Activated CD4-positive, CD25-positive, alpha-beta regulatory T cell treated with anti-CD3 and anti-CD28 coated beads, Interleukin-2, amount 50 U/mL, for 16 hours (primary cell): ENCODE data around the gene SERTM2.
"Not testable (repeated sequence)": the region's sequence is repeated elsewhere in the genome, so short reads cannot be mapped to it uniquely, and the experiment has no call there.

Experiments
- DNase-seq: peaks from one replicate; pipeline ENCODE4 v3.0.0-alpha.2; 2020; ENCODE audit warnings: low read depth, low spot score

The SERTM2 gene

DNA sequence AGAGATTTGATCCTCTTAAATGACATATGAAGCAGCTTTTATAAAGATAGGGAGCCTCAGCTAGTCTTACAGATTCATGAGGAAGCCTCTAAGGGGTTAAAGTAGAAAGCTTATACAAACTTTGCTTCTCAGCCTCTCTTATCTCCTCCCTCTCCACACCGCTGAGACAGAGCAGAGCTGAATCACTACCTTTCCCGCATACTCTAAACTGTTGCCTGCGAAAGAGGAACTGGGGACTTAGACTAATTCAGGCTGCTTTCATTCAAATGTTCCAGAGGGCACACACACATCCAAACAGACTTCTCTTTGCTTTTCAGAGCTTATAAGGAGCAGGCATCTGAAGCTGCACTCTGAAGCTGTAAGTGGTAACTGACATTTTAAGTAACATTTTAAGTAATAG, at the start of gene SERTM2:
SERTM2 (plus strand) TSS at position 169 of the 400 bp plus-strand sequence. CDS start 7,213 bp downstream, outside the sequence.
- no peak for DNase-seq

- no peak for DNase-seq
Observed at GRCh38 chrX:111465669-111466068, 45.8 kb upstream of the SERTM2 start.

DNA sequence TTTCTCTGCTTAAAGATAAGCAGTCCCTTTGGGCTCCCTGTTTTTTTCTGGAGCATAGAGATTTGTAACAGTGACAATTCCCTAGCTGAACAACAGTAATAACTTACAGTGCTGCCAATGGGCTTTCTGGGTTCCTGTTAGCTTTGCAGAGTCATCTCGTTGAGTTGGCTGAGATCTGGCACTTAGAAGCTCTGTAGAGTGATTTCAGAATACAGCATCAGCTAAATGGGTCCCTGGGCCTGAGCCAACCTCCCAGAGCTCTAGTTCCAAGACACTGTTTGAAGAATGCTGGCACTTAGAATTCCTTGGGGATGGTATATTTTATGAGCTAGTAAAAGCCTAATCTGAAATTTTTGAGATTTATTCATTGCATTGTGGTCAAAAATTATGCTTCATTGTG, 43.5 kb upstream of the SERTM2 start:
- no peak for DNase-seq

GRCh38 chrX:111470681-111471403, 40.6 kb upstream of the SERTM2 start:
- no peak for DNase-seq

- DNase-seq, result no peak
Observed at GRCh38 chrX:111481896-111482295, 29.5 kb upstream of the SERTM2 start.

DNA sequence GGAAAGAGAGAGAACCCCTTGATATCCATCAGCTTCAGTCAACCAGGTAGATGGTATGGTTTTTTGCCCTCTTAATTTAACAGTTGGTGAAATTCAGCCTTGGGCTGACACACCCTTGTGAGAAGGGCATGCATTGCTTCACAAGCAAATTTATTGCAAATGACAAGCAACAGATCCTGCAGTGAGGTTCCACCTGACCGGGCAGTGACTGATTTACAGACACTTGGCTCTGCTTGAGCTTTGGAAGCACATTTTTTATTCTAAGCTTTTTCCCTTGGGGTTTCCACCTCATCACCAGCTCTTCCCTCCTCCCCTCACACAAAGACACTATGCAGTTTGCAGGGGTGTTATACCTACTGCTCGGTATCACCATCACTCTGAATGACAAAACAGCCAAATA, 28.3 kb upstream of the SERTM2 start:
- no peak for DNase-seq

GRCh38 chrX:111483881-111484280, 27.6 kb upstream of the SERTM2 start:
- DNase-seq, result no peak

DNA sequence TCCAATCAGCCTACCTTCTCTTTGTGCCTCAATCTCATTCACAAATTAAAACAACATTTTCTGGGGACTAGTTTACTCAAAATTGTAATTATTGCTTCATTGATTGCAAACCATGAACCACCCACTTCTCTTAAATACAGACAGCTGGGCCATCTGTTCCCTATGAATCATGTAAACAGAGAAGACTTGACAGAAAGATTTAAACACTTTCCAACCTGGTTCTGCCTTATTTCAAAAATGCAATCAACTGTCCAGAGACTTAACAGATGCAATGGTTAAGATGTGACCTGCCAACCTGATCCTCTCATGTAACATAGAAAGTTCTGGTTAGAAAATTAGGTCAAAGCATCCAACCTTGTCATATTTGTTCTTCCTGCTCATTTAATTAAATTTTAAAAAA, 20.8 kb upstream of the SERTM2 start:
- DNase-seq, result no peak

GRCh38 chrX:111492085-111492484, 19.4 kb upstream of the SERTM2 start:
- DNase-seq, result no peak

- DNase-seq, result no peak
Observed at GRCh38 chrX:111498538-111499103, 12.8 kb upstream of the SERTM2 start.

DNA sequence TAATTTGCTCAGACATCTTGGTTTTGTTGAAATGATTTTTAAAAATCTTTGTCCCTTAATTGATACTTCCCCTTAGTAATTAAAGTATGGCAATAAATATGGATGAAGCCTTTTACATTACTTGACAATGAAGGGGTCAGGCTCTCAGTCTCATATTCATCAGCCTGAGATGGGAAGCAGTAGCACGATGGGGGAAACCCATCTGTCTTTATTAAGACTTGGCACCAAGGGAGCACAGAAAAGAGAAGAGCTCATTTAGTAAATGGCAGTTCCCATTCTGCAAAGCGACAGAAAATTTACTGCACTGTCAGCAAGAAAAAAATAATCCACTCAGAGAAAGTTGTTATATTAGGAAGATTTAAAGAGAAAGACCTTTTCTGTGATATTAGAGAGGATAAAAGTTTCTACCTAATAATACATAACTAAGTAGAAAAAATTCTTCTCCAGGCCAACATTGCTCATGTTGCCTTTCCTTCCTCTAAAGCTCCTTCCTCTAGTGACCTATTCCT, 7.9 kb upstream of the SERTM2 start:
- DNase-seq, result no peak

DNA sequence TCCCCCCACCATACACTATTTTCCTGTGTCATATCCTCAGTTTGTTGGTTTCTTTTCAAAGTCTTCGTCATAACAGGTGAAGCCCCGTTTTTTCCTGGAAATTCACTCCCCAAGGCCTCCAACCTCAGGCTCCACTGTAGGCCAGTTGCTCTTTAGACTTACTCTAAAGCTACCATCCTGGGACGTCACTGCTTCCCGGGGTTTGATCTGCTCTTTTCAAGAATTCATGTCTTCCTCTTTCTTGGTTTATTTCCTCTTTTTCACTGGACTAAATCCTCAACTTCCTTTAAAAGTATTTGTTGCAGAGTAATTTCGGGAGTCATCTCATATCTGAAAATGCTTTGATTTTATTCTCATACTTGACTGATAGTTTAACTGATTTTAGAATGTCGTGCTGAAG, 6.5 kb upstream of the SERTM2 start:
- no peak for DNase-seq

DNA sequence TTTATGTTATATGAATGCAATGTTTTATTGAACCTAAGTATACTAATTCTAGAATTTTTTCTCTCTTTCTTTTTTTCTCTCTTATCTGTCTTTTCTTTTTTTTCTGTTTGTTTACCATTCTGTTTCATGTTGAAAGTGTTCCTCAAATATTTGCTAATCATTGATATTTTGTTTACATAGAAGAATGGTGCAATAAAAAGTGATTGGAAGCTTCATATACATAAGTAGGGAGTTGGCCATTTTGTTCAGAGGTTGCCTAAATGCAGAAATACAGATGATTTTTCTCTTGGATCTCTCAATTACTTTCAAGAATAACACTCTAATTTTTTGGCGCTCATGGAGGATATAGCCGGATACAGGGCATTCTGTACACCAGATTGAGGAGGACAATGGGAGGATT, 5.7 kb upstream of the SERTM2 start:
- no peak for DNase-seq

DNA sequence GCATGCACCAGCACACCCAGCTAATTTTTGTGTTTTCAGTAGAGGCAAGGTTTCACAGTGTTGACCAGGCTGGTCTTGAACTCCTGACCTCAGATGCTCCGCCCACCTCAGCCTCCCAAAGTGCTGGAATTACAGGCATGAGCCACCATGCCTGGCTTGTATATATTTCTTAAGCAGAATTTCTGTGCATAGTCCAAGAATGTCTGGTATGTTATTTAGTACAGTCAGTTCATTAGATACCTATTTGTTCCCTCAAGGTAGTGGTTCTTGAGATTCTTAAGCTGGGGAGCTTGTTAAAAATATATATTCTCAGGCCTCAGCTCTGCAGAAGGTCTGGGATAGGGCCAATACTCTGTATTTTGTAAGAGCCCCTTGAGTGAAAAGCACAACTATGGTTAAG, 4.6 kb upstream of the SERTM2 start:
- DNase-seq, result no peak

DNA sequence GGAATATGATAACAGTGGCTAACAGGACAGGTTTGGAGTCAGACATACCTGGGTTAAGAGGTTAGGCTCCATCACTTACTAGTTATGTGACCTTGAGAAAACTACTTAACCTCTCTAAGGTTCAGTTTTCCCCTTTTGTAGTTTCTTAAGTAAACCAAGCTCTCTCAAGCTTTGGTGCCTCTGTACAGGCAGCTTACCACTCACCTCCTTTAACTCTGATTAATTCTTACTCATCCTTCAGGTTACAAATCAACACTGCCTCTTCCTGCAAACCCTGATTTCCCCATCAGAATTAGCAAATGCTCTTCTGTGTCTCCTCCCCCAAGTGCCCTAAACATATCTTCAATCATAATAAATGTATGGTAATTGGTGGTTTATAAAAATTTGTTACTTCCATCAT, 3.5 kb upstream of the SERTM2 start:
- no peak for DNase-seq

GRCh38 chrX:111515298-111515697, 3.9 kb downstream of the SERTM2 start:
- DNase-seq, result no peak

DNA sequence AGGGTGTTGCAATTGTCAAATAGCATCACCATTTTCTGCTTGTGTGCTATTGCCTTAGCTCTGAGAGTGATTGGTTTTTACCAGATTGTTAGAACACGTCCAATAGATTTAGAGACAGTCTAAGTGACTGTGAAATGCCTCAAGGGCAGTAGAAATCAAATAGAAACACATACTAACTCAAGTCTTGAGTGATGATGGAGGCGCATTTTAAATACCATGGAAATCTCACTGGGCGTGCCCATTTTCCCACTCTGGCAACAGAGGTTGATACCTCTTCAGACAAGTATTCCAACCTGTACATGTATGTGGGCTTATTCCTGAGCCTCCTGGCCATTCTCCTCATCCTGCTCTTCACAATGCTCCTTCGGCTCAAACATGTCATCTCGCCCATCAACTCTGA, 7.2 kb downstream of the SERTM2 start:
- DNase-seq, result no peak

- no peak for DNase-seq
Observed at GRCh38 chrX:111519215-111519614, 7.8 kb downstream of the SERTM2 start.

- DNase-seq, result no peak
Observed at GRCh38 chrX:111520506-111520905, 9.1 kb downstream of the SERTM2 start.

GRCh38 chrX:111521169-111521568, 9.7 kb downstream of the SERTM2 start:
- no peak for DNase-seq

- DNase-seq, result no peak
Observed at GRCh38 chrX:111543212-111543741, 31.8 kb downstream of the SERTM2 start.

DNA sequence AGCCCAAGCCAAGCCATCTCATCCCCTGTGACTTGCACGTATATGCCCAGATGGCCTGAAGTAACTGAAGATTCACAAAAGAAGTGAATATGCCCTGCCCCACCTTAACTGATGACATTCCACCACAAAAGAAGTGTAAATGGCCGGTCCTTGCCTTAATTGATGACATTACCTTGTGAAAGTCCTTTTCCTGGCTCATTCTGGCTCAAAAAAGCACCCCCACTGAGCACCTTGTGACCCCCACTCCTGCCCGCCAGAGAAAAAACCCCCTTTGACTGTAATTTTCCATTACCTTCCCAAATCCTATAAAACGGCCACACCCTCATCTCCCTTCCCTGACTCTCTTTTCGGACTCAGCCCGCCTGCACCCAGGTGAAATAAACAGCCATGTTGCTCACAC, 37.8 kb downstream of the SERTM2 start:
- not testable (repeated sequence) for DNase-seq

- DNase-seq, result no peak
Observed at GRCh38 chrX:111555406-111555958, 44.0 kb downstream of the SERTM2 start.
